ENCODE data around the gene LCORL.

DNA sequence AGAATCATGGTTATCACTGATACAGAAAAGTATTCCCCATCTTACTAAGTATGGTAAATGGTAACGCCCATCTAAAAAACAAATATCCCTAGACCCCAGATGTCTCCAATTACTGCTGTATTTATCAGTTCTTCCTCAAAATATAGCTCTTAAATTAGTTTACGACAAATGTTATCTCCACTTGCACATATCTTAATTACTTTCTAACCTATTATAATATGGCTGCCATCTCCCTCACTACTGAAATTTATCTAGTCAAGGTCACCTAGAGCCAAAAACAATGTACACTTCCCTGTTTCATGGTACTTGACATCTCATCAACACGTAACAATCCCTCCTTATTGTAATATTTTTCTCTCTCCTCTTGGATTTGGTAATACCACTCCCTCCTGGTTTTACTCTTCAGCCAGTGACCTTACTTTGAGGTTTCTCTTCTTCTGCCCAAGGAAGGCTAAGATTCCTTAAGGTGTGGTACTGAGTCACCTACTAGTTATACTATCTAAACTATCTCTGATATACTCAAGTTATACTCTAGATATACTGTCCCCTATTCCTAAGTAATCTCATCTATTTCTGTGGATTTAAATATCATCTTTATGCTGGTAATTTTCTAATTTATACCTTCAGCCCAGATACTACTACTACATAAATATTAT, 8.6 kb downstream of the LCORL start:
- TF ChIP-seq, protein P1, sequence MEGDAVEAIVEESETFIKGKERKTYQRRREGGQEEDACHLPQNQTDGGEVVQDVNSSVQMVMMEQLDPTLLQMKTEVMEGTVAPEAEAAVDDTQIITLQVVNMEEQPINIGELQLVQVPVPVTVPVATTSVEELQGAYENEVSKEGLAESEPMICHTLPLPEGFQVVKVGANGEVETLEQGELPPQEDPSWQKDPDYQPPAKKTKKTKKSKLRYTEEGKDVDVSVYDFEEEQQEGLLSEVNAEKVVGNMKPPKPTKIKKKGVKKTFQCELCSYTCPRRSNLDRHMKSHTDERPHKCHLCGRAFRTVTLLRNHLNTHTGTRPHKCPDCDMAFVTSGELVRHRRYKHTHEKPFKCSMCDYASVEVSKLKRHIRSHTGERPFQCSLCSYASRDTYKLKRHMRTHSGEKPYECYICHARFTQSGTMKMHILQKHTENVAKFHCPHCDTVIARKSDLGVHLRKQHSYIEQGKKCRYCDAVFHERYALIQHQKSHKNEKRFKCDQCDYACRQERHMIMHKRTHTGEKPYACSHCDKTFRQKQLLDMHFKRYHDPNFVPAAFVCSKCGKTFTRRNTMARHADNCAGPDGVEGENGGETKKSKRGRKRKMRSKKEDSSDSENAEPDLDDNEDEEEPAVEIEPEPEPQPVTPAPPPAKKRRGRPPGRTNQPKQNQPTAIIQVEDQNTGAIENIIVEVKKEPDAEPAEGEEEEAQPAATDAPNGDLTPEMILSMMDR (IDR thresholded peaks at IDR 0.05): no peak
- TF ChIP-seq ZFX (IDR thresholded peaks at IDR 0.05; ENCODE audit: borderline replicate concordance): no peak

All from 22Rv1 (cell line).